NCI-H2107 treated with DMSO at 0.1 percent for 48 hours (cell line): Measurements from ENCODE around the gene HLCS.
"Not testable (repeated sequence)": the region's sequence is repeated elsewhere in the genome, so short reads cannot be mapped to it uniquely, and the experiment has no call there.

Experiments used
- DNase-seq: peaks from one replicate; lab custom pipeline; 2025; ENCODE audit not compliant: unreplicated experiment; lab: John Stamatoyannopoulos, UW

HLCS gene

GRCh38 chr21:36966066-36966820, at the start of gene HLCS:
Gene HLCS, minus strand, starts transcription at chr21:36966669. Its CDS starts 31 bp downstream, at chr21:36966638.
- peak; percentile 47 for DNase-seq

- DNase-seq, result peak; percentile 95
These were observed 43.4 kb upstream of the HLCS start for GRCh38 chr21:37009740-37010341.

- DNase-seq, result peak; percentile 95
These were observed 42.3 kb upstream of the HLCS start for GRCh38 chr21:37008724-37009123.

- DNase-seq, result no peak
These were observed 40.2 kb upstream of the HLCS start, which contains the start of gene RIPPLY3 for GRCh38 chr21:37006486-37007291. Gene RIPPLY3, plus strand, starts transcription at chr21:37006702. Its CDS starts 71 bp downstream, at chr21:37006773.

GRCh38 chr21:37005548-37006485, 39.3 kb upstream of the HLCS start:
- DNase-seq, result no peak

GRCh38 chr21:37003917-37004316, 37.4 kb upstream of the HLCS start:
- DNase-seq, result not testable (repeated sequence)

GRCh38 chr21:37002851-37003250, 36.4 kb upstream of the HLCS start:
- DNase-seq, result not testable (repeated sequence)

GRCh38 chr21:37001441-37001840, 35.0 kb upstream of the HLCS start:
- DNase-seq, result no peak

- no peak for DNase-seq
These were observed 33.9 kb upstream of the HLCS start for GRCh38 chr21:37000381-37000780.

- no peak for DNase-seq
These were observed 32.8 kb upstream of the HLCS start for GRCh38 chr21:36999131-36999898.

GRCh38 chr21:36995285-36995684, 28.8 kb upstream of the HLCS start:
- DNase-seq, result not testable (repeated sequence)

- no peak for DNase-seq
These were observed 28.2 kb upstream of the HLCS start for GRCh38 chr21:36994501-36995158.

GRCh38 chr21:36992671-36993070, 26.2 kb upstream of the HLCS start:
- DNase-seq, result no peak

GRCh38 chr21:36990508-36991205, 24.2 kb upstream of the HLCS start:
- DNase-seq, result peak; percentile 68

GRCh38 chr21:36989699-36990507, 23.4 kb upstream of the HLCS start:
- peak; percentile 74 for DNase-seq

GRCh38 chr21:36989199-36989698, 22.8 kb upstream of the HLCS start:
- DNase-seq, result not testable (repeated sequence)

- no peak for DNase-seq
These were observed 22.1 kb upstream of the HLCS start for GRCh38 chr21:36988536-36988935.

GRCh38 chr21:36987845-36988244, 21.4 kb upstream of the HLCS start:
- no peak for DNase-seq
